A673 (cell line): ENCODE results near the gene FARP1. TPM values are rescaled to one million over a fixed set of nuclear protein-coding genes. Genes with fewer than 3 reads are reported as not detected.

Experiments
- BruUV-seq: library from RNA; stranded (reverse); fragments of 400-500 nt; replicated peaks from 2 replicates; lab custom pipeline; 2021; lab: Mats Ljungman, UMichigan
- CTCF ChIA-PET: fragments of 300-600 bp; sonication (Branson Sonifier 250); formaldehyde crosslinking; loops from one replicate; lab custom pipeline; 2022; ENCODE audit warnings: antibody characterized with exemption; lab: Charles Lee
- POLR2A ChIA-PET: fragments of 300-600 bp; sonication (Branson Sonifier 250); formaldehyde crosslinking; loops from one replicate; lab custom pipeline; 2022; ENCODE audit warnings: antibody characterized with exemption; ENCODE audit not compliant: low non-redundant PET; lab: Charles Lee
- DNase-seq: peaks from one replicate; pipeline ENCODE4 v3.0.0-alpha.2; 2015; ENCODE audit warnings: low spot score
- H3K27ac ChIP-seq: fragments of 200-600 bp; sonication (generic); 2 replicates; pipeline ENCODE4 v1.5.1; 2016; ENCODE audit warnings: mixed run types, low read depth, mild to moderate bottlenecking, mixed read lengths, antibody characterized with exemption, low read length; ENCODE audit not compliant: poor library complexity, severe bottlenecking
- H3K27me3 ChIP-seq: fragments of 200-600 bp; sonication (generic); replicated peaks from 2 replicates; pipeline ENCODE4 v1.6.1; 2017; ENCODE audit warnings: mixed run types, low read depth, mild to moderate bottlenecking, mixed read lengths, antibody characterized with exemption, low read length; ENCODE audit not compliant: insufficient read depth, poor library complexity
- H3K36me3 ChIP-seq: fragments of 200-600 bp; sonication (generic); 2 replicates; pipeline ENCODE4 v1.6.1; 2016; ENCODE audit warnings: mixed run types, mild to moderate bottlenecking, mixed read lengths, antibody characterized with exemption, low read length; ENCODE audit not compliant: insufficient read depth, poor library complexity, severe bottlenecking
- H3K4me1 ChIP-seq: fragments of 200-600 bp; sonication (generic); 2 replicates; pipeline ENCODE4 v1.6.1; 2017; ENCODE audit warnings: mixed run types, mild to moderate bottlenecking, mixed read lengths, antibody characterized with exemption, low read length; ENCODE audit not compliant: insufficient read depth, poor library complexity, severe bottlenecking
- H3K4me3 ChIP-seq: fragments of 200-600 bp; sonication (generic); 2 replicates; pipeline ENCODE4 v1.5.1; 2016; ENCODE audit warnings: low read depth, mixed run types, mild to moderate bottlenecking, mixed read lengths, low read length; ENCODE audit not compliant: poor library complexity, severe bottlenecking
- H3K9me3 ChIP-seq: fragments of 200-600 bp; sonication (generic); 2 replicates; pipeline ENCODE4 v1.6.1; 2016; ENCODE audit warnings: mixed run types, low read depth, mild to moderate bottlenecking, mixed read lengths, antibody characterized with exemption, low read length; ENCODE audit not compliant: poor library complexity, severe bottlenecking
- CTCF ChIP-seq: fragments of 300-800, 200-600 bp; sonication (generic); conservative IDR thresholded peaks from 2 replicates; pipeline ENCODE4 v1.5.1; 2017; ENCODE audit warnings: low read depth, mild to moderate bottlenecking, antibody characterized with exemption, low read length, moderate library complexity, mixed read lengths
- EZH2 ChIP-seq: fragments of 200-600 bp; sonication (generic); IDR thresholded peaks from 2 replicates; pipeline ENCODE4 v1.6.1; 2017; ENCODE audit warnings: borderline replicate concordance, low read depth, mild to moderate bottlenecking, mixed read lengths, antibody characterized with exemption, low read length; ENCODE audit not compliant: poor library complexity, severe bottlenecking
- intact Hi-C: fragments of 100-400 bp; cut with micrococcal nuclease; formaldehyde crosslinking; loops from one replicate; pipeline ENCODE4 v1.10.0; 2022; ENCODE audit not compliant: unreplicated experiment
- total RNA-seq: library from RNA; stranded (reverse); gene quantifications from 2 replicates; pipeline ENCODE4 v1.2.3, GENCODE V29; 2021

The FARP1 gene
- total RNA-seq, 1 experiment from 2014 or later = 177 TPM

- H3K27ac ChIP-seq = no peak overlapping the region
- H3K27me3 ChIP-seq = no peaks in the 10 kb centered on the region
- no peak for DNase-seq
- ChIA-PET POLR2A (no interaction called here), CTCF (no interaction called here)
- H3K4me1 ChIP-seq = peaks cover 22% of the 10 kb centered on the region
- no TSS peak for BruUV-seq
- intact Hi-C loops = no loop called here
- no peaks in the 10 kb centered on the region for H3K36me3 ChIP-seq
- H3K9me3 ChIP-seq = no peaks in the 10 kb centered on the region
- TF ChIP-seq EZH2 (no peak), CTCF (no peak)
- no peak overlapping the region for H3K4me3 ChIP-seq
Observed at GRCh38 chr13:98328511-98328910, 185.6 kb downstream of the FARP1 start.

GRCh38 chr13:98332222-98332621 lies 189.3 kb downstream of the FARP1 start:
- ChIA-PET CTCF (no interaction called here), POLR2A (no interaction called here)
- Histone ChIP-seq H3K4me1 (peaks cover 10% of the 10 kb centered on the region), H3K9me3 (peaks cover 3% of the 10 kb centered on the region), H3K27ac (no peak overlapping the region), H3K27me3 (no peaks in the 10 kb centered on the region), H3K36me3 (no peaks in the 10 kb centered on the region), H3K4me3 (no peak overlapping the region)
- TF ChIP-seq CTCF (no peak), EZH2 (no peak)
- intact Hi-C loops = no loop called here
- no TSS peak for BruUV-seq
- no peak for DNase-seq

GRCh38 chr13:98332691-98333090 lies 189.8 kb downstream of the FARP1 start:
- H3K36me3 ChIP-seq = no peaks in the 10 kb centered on the region
- H3K27me3 ChIP-seq = no peaks in the 10 kb centered on the region
- H3K27ac ChIP-seq = no peak overlapping the region
- no peak for DNase-seq
- BruUV-seq = no TSS peak
- H3K4me3 ChIP-seq = no peak overlapping the region
- peaks cover 5% of the 10 kb centered on the region for H3K4me1 ChIP-seq
- ChIA-PET CTCF (no interaction called here), POLR2A (no interaction called here)
- peaks cover 3% of the 10 kb centered on the region for H3K9me3 ChIP-seq
- TF ChIP-seq EZH2 (no peak), CTCF (no peak)
- intact Hi-C loops = no loop called here
